Measurements from ENCODE around the gene MRPL49.

DNA sequence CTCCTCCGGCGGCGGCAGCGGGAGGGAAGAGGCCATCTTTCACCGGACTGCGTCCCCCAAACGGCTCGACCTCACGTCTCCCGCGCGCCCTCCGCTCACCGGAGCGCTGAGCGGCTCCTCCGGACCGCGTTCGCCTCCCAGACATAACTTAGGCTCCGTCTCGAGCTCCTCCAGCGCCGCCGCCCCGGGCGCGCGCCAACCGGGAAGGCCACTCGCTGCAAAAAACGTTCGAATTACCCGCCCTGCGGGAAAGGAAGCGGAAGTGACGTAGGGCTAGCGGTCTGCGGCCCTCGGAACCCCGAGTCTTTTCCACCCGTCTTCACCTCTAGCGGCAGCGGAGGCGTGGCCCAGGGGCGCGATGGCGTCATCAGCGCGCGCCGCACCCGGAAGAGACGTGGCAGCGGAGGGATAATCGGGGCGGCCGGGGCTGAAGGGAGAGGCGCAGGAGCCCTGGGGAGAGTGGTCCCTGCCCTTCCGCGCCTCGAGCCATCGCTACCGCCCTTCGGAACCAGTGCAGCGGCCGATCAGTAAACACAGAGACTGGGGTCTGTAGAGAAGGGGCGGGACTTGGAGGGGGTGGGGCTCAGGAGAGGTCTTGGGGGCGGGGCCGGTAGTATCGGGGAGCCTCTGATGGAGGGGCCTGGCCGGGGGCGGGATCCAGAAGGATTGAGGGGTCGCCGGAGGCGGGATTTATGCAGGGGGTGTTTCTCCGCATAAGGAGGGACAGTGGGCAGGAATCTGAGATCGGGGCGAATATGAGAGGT is 38.1 kb upstream of the MRPL49 start, which contains the start of the genes CDCA5 and ZFPL1:
- TF ChIP-seq POLR2A (IDR thresholded peaks at IDR 0.05) (peak in 3 of 4 donors; percentile 45 to 82 (median 55)), EP300 (IDR thresholded peaks at IDR 0.05) (peak in 1 of 4 donors; percentile 63), POLR2AphosphoS5 (IDR thresholded peaks at IDR 0.05) (peak; percentile 96 to 98)
- TF ChIP-seq, protein P1, sequence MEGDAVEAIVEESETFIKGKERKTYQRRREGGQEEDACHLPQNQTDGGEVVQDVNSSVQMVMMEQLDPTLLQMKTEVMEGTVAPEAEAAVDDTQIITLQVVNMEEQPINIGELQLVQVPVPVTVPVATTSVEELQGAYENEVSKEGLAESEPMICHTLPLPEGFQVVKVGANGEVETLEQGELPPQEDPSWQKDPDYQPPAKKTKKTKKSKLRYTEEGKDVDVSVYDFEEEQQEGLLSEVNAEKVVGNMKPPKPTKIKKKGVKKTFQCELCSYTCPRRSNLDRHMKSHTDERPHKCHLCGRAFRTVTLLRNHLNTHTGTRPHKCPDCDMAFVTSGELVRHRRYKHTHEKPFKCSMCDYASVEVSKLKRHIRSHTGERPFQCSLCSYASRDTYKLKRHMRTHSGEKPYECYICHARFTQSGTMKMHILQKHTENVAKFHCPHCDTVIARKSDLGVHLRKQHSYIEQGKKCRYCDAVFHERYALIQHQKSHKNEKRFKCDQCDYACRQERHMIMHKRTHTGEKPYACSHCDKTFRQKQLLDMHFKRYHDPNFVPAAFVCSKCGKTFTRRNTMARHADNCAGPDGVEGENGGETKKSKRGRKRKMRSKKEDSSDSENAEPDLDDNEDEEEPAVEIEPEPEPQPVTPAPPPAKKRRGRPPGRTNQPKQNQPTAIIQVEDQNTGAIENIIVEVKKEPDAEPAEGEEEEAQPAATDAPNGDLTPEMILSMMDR (IDR thresholded peaks at IDR 0.05), result peak in 3 of 6 experiments; percentile 30 to 48 (median 39)

Measured in upper lobe of left lung (tissue), 4 donors.